IMR-90 (cell line): ENCODE results near the gene FAM111A. TPM values are rescaled to one million over a fixed set of nuclear protein-coding genes. Genes with fewer than 3 reads are reported as not detected.

ENCODE experiments used
- ATAC-seq: fragments of 200-7000 bp; cut with Tn5 transposase; 2 replicates; pipeline ENCODE4 v1.9.1; 2020; ENCODE audit warnings: low read depth, mild to moderate bottlenecking, moderate library complexity
- BruUV-seq: library from RNA; stranded (reverse); fragments of 400-500 nt; replicated peaks from 2 replicates; lab custom pipeline; 2021; lab: Mats Ljungman, UMichigan
- CTCF ChIA-PET: fragments of 300-600 bp; formaldehyde crosslinking; extraction: SDS; loops from one replicate; lab custom pipeline; 2021; ENCODE audit warnings: antibody characterized with exemption; lab: Yijun Ruan, JAX
- POLR2A ChIA-PET: fragments of 300-600 bp; sonication (Branson Sonifier 250); formaldehyde crosslinking; loops from one replicate; lab custom pipeline; 2022; ENCODE audit warnings: antibody characterized with exemption; ENCODE audit not compliant: unreplicated experiment; lab: Charles Lee
- DNase-seq: peaks from one replicate; pipeline ENCODE4 v3.0.0; 2013
- H2AFZ ChIP-seq: replicated peaks from 2 replicates; pipeline ENCODE3; 2013; ENCODE audit warnings: low read length, mild to moderate bottlenecking; ENCODE audit not compliant: poor library complexity
- H2AK5ac ChIP-seq: 2 replicates; pipeline ENCODE4 v1.6.1; 2013; ENCODE audit warnings: low read depth, low read length, inconsistent platforms
- H2AK9ac ChIP-seq: replicated peaks from 2 replicates; pipeline ENCODE3; 2013; ENCODE audit warnings: mild to moderate bottlenecking, low read depth, low read length, moderate library complexity; ENCODE audit not compliant: poor library complexity
- H2BK120ac ChIP-seq: 2 replicates; pipeline ENCODE4 v1.6.1; 2013; ENCODE audit warnings: low read depth, low read length, inconsistent platforms
- H2BK15ac ChIP-seq: 3 replicates; pipeline ENCODE4 v1.6.1; 2013; ENCODE audit warnings: low read depth, low read length, inconsistent platforms
- H2BK20ac ChIP-seq: 2 replicates; pipeline ENCODE4 v1.6.1; 2013; ENCODE audit warnings: low read depth, mild to moderate bottlenecking, inconsistent platforms, low read length, moderate library complexity
- H2BK5ac ChIP-seq: 2 replicates; pipeline ENCODE4 v1.6.1; 2013; ENCODE audit warnings: mild to moderate bottlenecking, low read depth, low read length, inconsistent platforms; ENCODE audit not compliant: poor library complexity, severe bottlenecking
- H3K14ac ChIP-seq: replicated peaks from 2 replicates; pipeline ENCODE4 v1.6.1; 2013; ENCODE audit warnings: low read depth, low read length, inconsistent platforms
- H3K18ac ChIP-seq: 2 replicates; pipeline ENCODE4 v1.6.1; 2013; ENCODE audit warnings: low read depth, low read length, control low read depth
- H3K23ac ChIP-seq: 2 replicates; pipeline ENCODE4 v1.6.1; 2013; ENCODE audit warnings: low read depth, low read length, inconsistent platforms
- H3K27ac ChIP-seq: 2 replicates; pipeline ENCODE4 v1.5.1; 2013; ENCODE audit warnings: mild to moderate bottlenecking, control low read depth, low read length; ENCODE audit not compliant: insufficient read depth
- H3K27me3 ChIP-seq: 2 replicates; pipeline ENCODE4 v1.6.1; 2013; ENCODE audit warnings: low read length; ENCODE audit not compliant: control insufficient read depth, insufficient read depth
- H3K36me3 ChIP-seq: 2 replicates; pipeline ENCODE4 v1.6.1; 2013; ENCODE audit warnings: low read length, mixed read lengths; ENCODE audit not compliant: control insufficient read depth, insufficient read depth
- H3K4ac ChIP-seq: 2 replicates; pipeline ENCODE4 v1.6.1; 2013; ENCODE audit warnings: low read depth, low read length, inconsistent platforms
- H3K4me1 ChIP-seq: 2 replicates; pipeline ENCODE4 v1.6.1; 2013; ENCODE audit warnings: low read length, mixed read lengths; ENCODE audit not compliant: control insufficient read depth, insufficient read depth
- H3K4me2 ChIP-seq: 2 replicates; pipeline ENCODE4 v1.6.1; 2013; ENCODE audit warnings: low read depth, mild to moderate bottlenecking, control low read depth, low read length, moderate library complexity
- H3K4me3 ChIP-seq: 2 replicates; pipeline ENCODE4 v1.5.1; 2013; ENCODE audit warnings: low read depth, mild to moderate bottlenecking, control low read depth, low read length, moderate library complexity; ENCODE audit not compliant: insufficient read depth
- H3K56ac ChIP-seq: 2 replicates; pipeline ENCODE4 v1.6.1; 2013; ENCODE audit warnings: low read length, inconsistent platforms; ENCODE audit not compliant: insufficient read depth; ENCODE audit errors: extremely low read depth
- H3K79me1 ChIP-seq, 2 experiments: 2 replicates each; pipeline ENCODE4 v1.6.1; 2013; ENCODE audit warnings: low read length in 2 of 2, inconsistent platforms in 1 of 2, low read depth in 1 of 2
- H3K9ac ChIP-seq: 2 replicates; pipeline ENCODE4 v1.6.1; 2013; ENCODE audit warnings: low read depth, low read length, control low read depth
- H3K9me1 ChIP-seq: 2 replicates; pipeline ENCODE4 v1.6.1; 2013; ENCODE audit warnings: low read length, inconsistent platforms; ENCODE audit not compliant: insufficient read depth
- H3K9me3 ChIP-seq: 2 replicates; pipeline ENCODE4 v1.6.1; 2013; ENCODE audit warnings: low read length; ENCODE audit not compliant: control insufficient read depth, insufficient read depth
- H4K20me1 ChIP-seq: 2 replicates; pipeline ENCODE4 v1.6.1; 2013; ENCODE audit warnings: low read length, inconsistent platforms; ENCODE audit not compliant: insufficient read depth
- H4K5ac ChIP-seq: 2 replicates; pipeline ENCODE4 v1.6.1; 2013; ENCODE audit warnings: mild to moderate bottlenecking, low read depth, low read length, control low read depth
- H4K8ac ChIP-seq, 2 experiments: 2 replicates each; pipeline ENCODE4 v1.6.1; 2013; ENCODE audit warnings: low read depth in 2 of 2, low read length in 2 of 2, control low read depth in 1 of 2, inconsistent platforms in 1 of 2
- H4K91ac ChIP-seq: 2 replicates; pipeline ENCODE4 v1.6.1; 2013; ENCODE audit warnings: low read depth, low read length, inconsistent platforms; ENCODE audit not compliant: insufficient read depth
- BHLHE40 ChIP-seq: fragments of 150-350 bp; IDR thresholded peaks from 2 replicates; pipeline ENCODE4 v1.6.1; 2016; ENCODE audit warnings: mild to moderate bottlenecking, low read depth, low read length
- CEBPB ChIP-seq: IDR thresholded peaks from 2 replicates; pipeline ENCODE4 v1.6.1; 2012; ENCODE audit warnings: low read depth, low read length, improper control_type of control experiment
- MXI1 ChIP-seq: IDR thresholded peaks from 2 replicates; pipeline ENCODE4 v1.6.1; 2012; ENCODE audit warnings: low read depth, mild to moderate bottlenecking, low read length, moderate library complexity, borderline replicate concordance
- NFE2L2 ChIP-seq: fragments of 150-350 bp; IDR thresholded peaks from 2 replicates; pipeline ENCODE4 v1.6.1; 2016; ENCODE audit warnings: low read depth, mild to moderate bottlenecking, low read length
- SMC3 ChIP-seq: fragments of 150-350 bp; IDR thresholded peaks from 2 replicates; pipeline ENCODE4 v1.6.1; 2016; ENCODE audit warnings: low read depth, mild to moderate bottlenecking, antibody characterized with exemption, low read length, moderate library complexity
- WGBS, 2 experiments: methylation state at CpG; one replicate each; pipeline versions ENCODE4 v1.1.5 to v1.1.7; 2013; ENCODE audit warnings: missing lambda C conversion rate in 2 of 2; ENCODE audit not compliant: insufficient read length in 1 of 2; ENCODE audit errors: extremely low coverage in 2 of 2; 5-methylcytosine and 5-hydroxymethylcytosine counted together
- dilution Hi-C: fragments of 300-500 bp; cut with HindIII; formaldehyde crosslinking; loops from one replicate; pipeline ENCODE4 v1.14.3; 2018; ENCODE audit warnings: low sequenced_read_pairs; ENCODE audit not compliant: unreplicated experiment
- in situ Hi-C: fragments of 300-500 bp; cut with MboI; formaldehyde crosslinking; loops from 3 replicates; pipeline ENCODE4 v1.14.3; 2019; ENCODE audit warnings: low sequenced_read_pairs, inconsistent platforms, mixed read lengths
- intact Hi-C: fragments of 100-400 bp; cut with micrococcal nuclease; formaldehyde crosslinking; loops from 2 replicates; pipeline ENCODE4 v1.10.0; 2022
- polyA plus RNA-seq, 3 experiments: library from polyadenylated mRNA; depleted of rRNA; stranded (reverse); fragments of >200 nt; gene quantifications; 2 replicates each; pipeline ENCODE4 v1.2.3, GENCODE V29; 2012; ENCODE audit warnings: low replicate concordance in 1 of 3
- total RNA-seq: library from RNA; depleted of rRNA; stranded (reverse); fragments of >200 nt; gene quantifications from 2 replicates; pipeline ENCODE4 v1.2.3, GENCODE V29; 2012
- TF ChIP-seq, protein P1 (sequence below): fragments of 150-350 bp; IDR thresholded peaks from 2 replicates; pipeline ENCODE4 v1.6.1; 2016; ENCODE audit warnings: low read depth, mild to moderate bottlenecking, low read length, moderate library complexity, borderline replicate concordance

FAM111A gene
- total and polyA plus RNA-seq, 2 of the 4 experiments (the other 2 are of a cell fraction): 19.9 to 36.4 TPM

DNA sequence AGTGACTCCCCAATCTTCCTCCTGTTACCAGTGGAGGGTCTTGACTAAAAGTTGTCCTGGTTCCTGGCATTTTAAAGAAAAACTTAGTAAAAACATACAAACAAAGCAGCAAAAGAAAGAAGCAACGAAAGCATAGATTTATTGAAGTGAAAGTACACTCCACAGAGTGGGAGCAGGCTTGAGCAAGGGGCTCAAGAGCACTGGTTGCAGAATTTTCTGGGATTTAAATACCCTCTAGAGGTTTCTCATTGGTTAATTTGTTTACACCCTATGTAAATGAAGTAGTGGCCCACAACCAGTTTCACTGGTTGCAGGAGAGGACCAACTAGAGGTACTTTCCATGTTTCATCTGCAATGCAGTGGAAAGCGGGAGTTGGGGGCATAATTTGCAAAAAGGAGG, 24.9 kb upstream of the FAM111A start:
- no peak for DNase-seq
- dilution Hi-C loops: no loop called here
- Histone ChIP-seq H3K27me3 (no peaks in the 10 kb centered on the region), H3K56ac (no peak overlapping the region), H3K23ac (no peak overlapping the region), H3K14ac (no peak overlapping the region), H3K27ac (no peak overlapping the region), H2AK5ac (no peak overlapping the region), H3K36me3 (peaks cover 6% of the 10 kb centered on the region; the same call in 1 of the 2 replicates), H3K18ac (no peak overlapping the region), H4K20me1 (no peaks in the 10 kb centered on the region), H3K9ac (no peak overlapping the region), H3K4me3 (no peak overlapping the region), H4K91ac (no peak overlapping the region), H2BK120ac (no peak overlapping the region), H3K79me1 (peaks cover 0 to 2% of the 10 kb centered on the region in 2 experiments; a peak in 2 of 4 replicates), H3K4ac (no peak overlapping the region), H4K5ac (no peak overlapping the region), H2BK5ac (no peak overlapping the region), H3K9me1 (no peaks in the 10 kb centered on the region), H2BK15ac (no peak overlapping the region), H3K4me1 (no peaks in the 10 kb centered on the region), H2BK20ac (no peak overlapping the region), H3K4me2 (no peak overlapping the region), H2AK9ac (no peak overlapping the region), H2AFZ (no peak overlapping the region), H3K9me3 (peaks cover 12% of the 10 kb centered on the region), H4K8ac (no peak overlapping the region)
- BruUV-seq: no TSS peak
- CTCF ChIA-PET: no interaction called here
- POLR2A ChIA-PET: no interaction called here
- no peak for ATAC-seq
- intact Hi-C loops: no loop called here
- in situ Hi-C loops: no loop called here
- TF ChIP-seq, protein P1, sequence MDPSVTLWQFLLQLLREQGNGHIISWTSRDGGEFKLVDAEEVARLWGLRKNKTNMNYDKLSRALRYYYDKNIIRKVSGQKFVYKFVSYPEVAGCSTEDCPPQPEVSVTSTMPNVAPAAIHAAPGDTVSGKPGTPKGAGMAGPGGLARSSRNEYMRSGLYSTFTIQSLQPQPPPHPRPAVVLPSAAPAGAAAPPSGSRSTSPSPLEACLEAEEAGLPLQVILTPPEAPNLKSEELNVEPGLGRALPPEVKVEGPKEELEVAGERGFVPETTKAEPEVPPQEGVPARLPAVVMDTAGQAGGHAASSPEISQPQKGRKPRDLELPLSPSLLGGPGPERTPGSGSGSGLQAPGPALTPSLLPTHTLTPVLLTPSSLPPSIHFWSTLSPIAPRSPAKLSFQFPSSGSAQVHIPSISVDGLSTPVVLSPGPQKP: no peak
- TF ChIP-seq BHLHE40 (no peak), SMC3 (no peak), CEBPB (no peak), MXI1 (no peak), NFE2L2 (no peak)
- WGBS, 2 experiments: no CpG with 5 or more reads among the region's 2 CpGs
